ENCODE measurements around the gene IL20. TPM values are rescaled to one million over a fixed set of nuclear protein-coding genes. Genes with fewer than 3 reads are reported as not detected.
A peak's percentile ranks its signal among the peaks of the same experiment; 100 is the strongest.

IL20 gene
- total RNA-seq, 1 donor from 2014 or later: not detected

GRCh38 chr1:206878456-206878855 lies 13.0 kb downstream of the IL20 start:
- no peak for DNase-seq (ENCODE audit: low read depth)

GRCh38 chr1:206880314-206880713 lies 14.9 kb downstream of the IL20 start:
- no peak for DNase-seq (ENCODE audit: low read depth)

GRCh38 chr1:206882555-206882954 lies 17.1 kb downstream of the IL20 start:
- DNase-seq (ENCODE audit: low read depth): no peak

- no peak for DNase-seq (ENCODE audit: low read depth)
Measured at GRCh38 chr1:206883160-206883559, 17.7 kb downstream of the IL20 start.

GRCh38 chr1:206883876-206884275 lies 18.5 kb downstream of the IL20 start:
- DNase-seq (ENCODE audit: low read depth): no peak

GRCh38 chr1:206885341-206886060 lies 20.1 kb downstream of the IL20 start:
- no peak for DNase-seq (ENCODE audit: low read depth)

GRCh38 chr1:206886831-206887230 lies 21.4 kb downstream of the IL20 start:
- peak; percentile 63 for DNase-seq (ENCODE audit: low read depth)

- peak; percentile 28 for DNase-seq (ENCODE audit: low read depth)
Measured at GRCh38 chr1:206887701-206888100, 22.3 kb downstream of the IL20 start.

GRCh38 chr1:206890125-206891060 lies 25.0 kb downstream of the IL20 start:
- DNase-seq (ENCODE audit: low read depth): peak; percentile 53

- DNase-seq (ENCODE audit: low read depth): no peak
Measured at GRCh38 chr1:206891412-206891811, 26.0 kb downstream of the IL20 start.

GRCh38 chr1:206892351-206892984 lies 27.0 kb downstream of the IL20 start:
- no peak for DNase-seq (ENCODE audit: low read depth)

- DNase-seq (ENCODE audit: low read depth): no peak
Measured at GRCh38 chr1:206893380-206893779, 28.0 kb downstream of the IL20 start.

- DNase-seq (ENCODE audit: low read depth): no peak
Measured at GRCh38 chr1:206895325-206895724, 29.9 kb downstream of the IL20 start.

- no peak for DNase-seq (ENCODE audit: low read depth)
Measured at GRCh38 chr1:206895837-206896242, 30.4 kb downstream of the IL20 start.

- DNase-seq (ENCODE audit: low read depth): no peak
Measured at GRCh38 chr1:206896261-206896660, 30.8 kb downstream of the IL20 start.

GRCh38 chr1:206897175-206897574 lies 31.8 kb downstream of the IL20 start, which contains the start of gene IL24:
Gene IL24, plus strand, starts transcription at chr1:206897443. Its CDS starts 390 bp downstream, at chr1:206897833.
- DNase-seq (ENCODE audit: low read depth): no peak

GRCh38 chr1:206898089-206898914 lies 32.9 kb downstream of the IL20 start:
- DNase-seq (ENCODE audit: low read depth): peak; percentile 54

- no peak for DNase-seq (ENCODE audit: low read depth)
Measured at GRCh38 chr1:206898915-206899431, 33.5 kb downstream of the IL20 start.

GRCh38 chr1:206899717-206900116 lies 34.3 kb downstream of the IL20 start:
- DNase-seq (ENCODE audit: low read depth): no peak

GRCh38 chr1:206900149-206900548 lies 34.7 kb downstream of the IL20 start:
- no peak for DNase-seq (ENCODE audit: low read depth)

GRCh38 chr1:206901944-206902343 lies 36.5 kb downstream of the IL20 start:
- DNase-seq (ENCODE audit: low read depth): no peak
